K562 (cell line): ENCODE data around the gene MICU2. TPM values are rescaled to one million over a fixed set of nuclear protein-coding genes. Genes with fewer than 3 reads are reported as not detected.
A peak's percentile ranks its signal among the peaks of the same experiment; 100 is the strongest.

ENCODE experiments used
- ATAC-seq: fragments of 200-7000 bp; cut with Tn5 transposase; 3 replicates; pipeline ENCODE4 v1.9.1; 2020; ENCODE audit warnings: moderate library complexity
- BruUV-seq: library from RNA; stranded (reverse); fragments of 400-500 nt; replicated peaks from 2 replicates; lab custom pipeline; 2021; lab: Mats Ljungman, UMichigan
- CTCF ChIA-PET: fragments of 300-600 bp; formaldehyde crosslinking; extraction: SDS; loops from one replicate; lab custom pipeline; 2021; ENCODE audit warnings: low intra/inter-chr PET ratio; lab: Yijun Ruan, JAX
- POLR2A ChIA-PET: fragments of 300-600, 350-650 bp; sonication (Branson Sonifier 250); formaldehyde crosslinking; extraction: SDS; loops from one replicate; lab custom pipeline; 2021; ENCODE audit warnings: antibody characterized with exemption, inconsistent platforms; lab: Yijun Ruan, JAX
- DNase-seq, 4 experiments: peaks; one replicate each; pipeline versions ENCODE4 v3.0.0 to v3.0.0-alpha.2; 2011 to 2018; ENCODE audit warnings: low spot score in 3 of 4, mixed read lengths in 3 of 4; ENCODE audit errors: extremely low read depth in 1 of 4
- FAIRE-seq: peaks from 2 replicates; lab custom pipeline; 2011; peaks lifted over from hg19 to GRCh38; lab: Jason Lieb, UNC
- H2AFZ ChIP-seq: 2 replicates; pipeline ENCODE4 v1.6.0; 2011; ENCODE audit warnings: low read depth, low read length, control low read depth, inconsistent platforms
- H3K27ac ChIP-seq: fragments of 200-600 bp; 3 replicates; pipeline ENCODE4 v1.8.0; 2011; ENCODE audit warnings: low read depth, mild to moderate bottlenecking, control low read depth, inconsistent platforms, low read length, moderate library complexity, mixed read lengths; ENCODE audit errors: extremely low read depth
- H3K27me3 ChIP-seq, 2 experiments: fragments of 300-600 bp in 1 of 2; 2 replicates in 1 of 2; 3 replicates in 1 of 2; pipeline versions ENCODE4 v1.6.0 to v1.8.0; 2011; ENCODE audit warnings: inconsistent platforms in 2 of 2, low read length in 2 of 2, mild to moderate bottlenecking in 1 of 2, mixed read lengths in 1 of 2, moderate library complexity in 1 of 2; ENCODE audit not compliant: control insufficient read depth in 2 of 2, insufficient read depth in 2 of 2
- H3K36me3 ChIP-seq: fragments of 300-600 bp; 3 replicates; pipeline ENCODE4 v1.8.0; 2011; ENCODE audit warnings: mild to moderate bottlenecking, low read length, inconsistent platforms; ENCODE audit not compliant: control insufficient read depth, insufficient read depth
- H3K4me1 ChIP-seq, 2 experiments: fragments of 200-600 bp in 1 of 2; replicated peaks in 1 of 2; 2 replicates in 1 of 2; 3 replicates in 1 of 2; pipeline versions ENCODE4 v1.5.1 to v1.8.0; 2011; ENCODE audit warnings: inconsistent platforms in 2 of 2, low read length in 2 of 2, mild to moderate bottlenecking in 1 of 2, mixed read lengths in 1 of 2, moderate library complexity in 1 of 2; ENCODE audit not compliant: control insufficient read depth in 2 of 2, insufficient read depth in 2 of 2
- H3K4me2 ChIP-seq: 2 replicates; pipeline ENCODE4 v1.6.1; 2011; ENCODE audit warnings: low read length, control low read depth, inconsistent platforms, mixed read lengths; ENCODE audit not compliant: insufficient read depth
- H3K4me3 ChIP-seq: fragments of 200-600 bp; sonication (generic), shearing (Covaris generic); 2 replicates; pipeline ENCODE4 v1.5.1; 2016; ENCODE audit warnings: control low read depth, inconsistent platforms
- H3K79me2 ChIP-seq: fragments of 200-600 bp; 3 replicates; pipeline ENCODE4 v1.8.0; 2011; ENCODE audit warnings: low read length, inconsistent platforms; ENCODE audit not compliant: control insufficient read depth, insufficient read depth
- H3K9ac ChIP-seq, 2 experiments: 2 replicates each; pipeline versions ENCODE4 v1.6.0 to v1.6.1; 2011; ENCODE audit warnings: low read depth in 2 of 2, low read length in 2 of 2, control low read depth in 1 of 2, inconsistent platforms in 1 of 2, mild to moderate bottlenecking in 1 of 2, mixed read lengths in 1 of 2; ENCODE audit not compliant: insufficient read depth in 1 of 2
- H3K9me1 ChIP-seq: one replicate; pipeline ENCODE4 v1.6.0; 2011; ENCODE audit warnings: inconsistent platforms, mild to moderate bottlenecking, low read length, moderate library complexity; ENCODE audit not compliant: control insufficient read depth, insufficient read depth
- H3K9me3 ChIP-seq: replicated peaks from 2 replicates; pipeline ENCODE4 v1.5.1; 2011; ENCODE audit warnings: low read depth, low read length, inconsistent platforms; ENCODE audit not compliant: control insufficient read depth, insufficient read depth
- H4K20me1 ChIP-seq: replicated peaks from 2 replicates; pipeline ENCODE4 v1.6.1; 2011; ENCODE audit warnings: low read length, inconsistent platforms, mixed read lengths; ENCODE audit not compliant: control insufficient read depth, insufficient read depth
- CHD4 ChIP-seq: fragments of 200-600 bp; sonication (generic); IDR thresholded peaks from 3 replicates; pipeline ENCODE4 v1.6.1; 2012; ENCODE audit warnings: low read depth, mild to moderate bottlenecking, mixed read lengths, low read length, inconsistent platforms; ENCODE audit not compliant: insufficient read depth, insufficient replicate concordance, poor library complexity, severe bottlenecking
- CREM ChIP-seq: IDR thresholded peaks from 2 replicates; pipeline ENCODE4 v1.6.1; 2014; ENCODE audit warnings: antibody characterized with exemption, low read depth
- DNMT1 ChIP-seq: fragments of 450-650 bp; IDR thresholded peaks from 2 replicates; pipeline ENCODE4 v1.6.1; 2016; ENCODE audit warnings: antibody characterized with exemption, mild to moderate bottlenecking
- GABPA ChIP-seq: fragments of 200-800 bp; sonication (Bioruptor generic); conservative IDR thresholded peaks from 2 replicates; pipeline ENCODE4 v1.6.1; 2016; ENCODE audit warnings: low read depth, missing genetic modification characterization, missing compliant biosample characterization
- ILF3 ChIP-seq: fragments of 450-650 bp; IDR thresholded peaks from 2 replicates; pipeline ENCODE4 v1.6.1; 2018; ENCODE audit warnings: antibody characterized with exemption, mild to moderate bottlenecking, moderate library complexity, borderline replicate concordance
- NFIC ChIP-seq: fragments of 450-650 bp; IDR thresholded peaks from 2 replicates; pipeline ENCODE4 v1.6.1; 2017; ENCODE audit warnings: mild to moderate bottlenecking, inconsistent platforms
- POLR2G ChIP-seq: fragments of 200-400 bp; formaldehyde crosslinking; IDR thresholded peaks from 2 replicates; pipeline ENCODE4 v1.6.1; 2017; ENCODE audit warnings: low read depth, mild to moderate bottlenecking, antibody characterized with exemption, low read length, moderate library complexity
- PRMT5 ChIP-seq: sonication (generic); formaldehyde crosslinking; IDR thresholded peaks from 2 replicates; pipeline ENCODE4 v1.5.0; 2020; ENCODE audit warnings: missing genetic modification reagents
- RBFOX2 ChIP-seq: fragments of 200-400 bp; formaldehyde crosslinking; IDR thresholded peaks from 2 replicates; pipeline ENCODE4 v1.6.1; 2017; ENCODE audit warnings: low read depth, mild to moderate bottlenecking, low read length, moderate library complexity
- RBM15 ChIP-seq: fragments of 200-400 bp; formaldehyde crosslinking; IDR thresholded peaks from 2 replicates; pipeline ENCODE4 v1.6.1; 2018; ENCODE audit warnings: mild to moderate bottlenecking, low read length, moderate library complexity; ENCODE audit not compliant: insufficient read depth
- SMAD2 ChIP-seq: fragments of 150-350 bp; IDR thresholded peaks from 2 replicates; pipeline ENCODE4 v1.6.1; 2014; ENCODE audit warnings: low read depth, mild to moderate bottlenecking, low read length
- SMARCA4 ChIP-seq: fragments of 450-650 bp; IDR thresholded peaks from 2 replicates; pipeline ENCODE4 v1.6.1; 2016
- SPI1 ChIP-seq: IDR thresholded peaks from 2 replicates; pipeline ENCODE4 v1.6.1; 2011; ENCODE audit warnings: low read depth, low read length, control low read depth, borderline replicate concordance
- STAG1 ChIP-seq: sonication (generic); formaldehyde crosslinking; IDR thresholded peaks from 2 replicates; pipeline ENCODE4 v1.5.0; 2020; ENCODE audit warnings: missing genetic modification reagents, borderline replicate concordance
- TCF7L2 ChIP-seq: fragments of 150-350 bp; IDR thresholded peaks from 2 replicates; pipeline ENCODE4 v1.6.1; 2016; ENCODE audit warnings: low read depth, mild to moderate bottlenecking, low read length, moderate library complexity
- TFAM ChIP-seq: fragments of 250-450 bp; sonication (Bioruptor Pico); conservative IDR thresholded peaks from 2 replicates; pipeline ENCODE4 v1.5.0; 2021; ENCODE audit warnings: mild to moderate bottlenecking, moderate library complexity
- ZNF140 ChIP-seq: fragments of 250-450 bp; sonication (Bioruptor Pico); IDR thresholded peaks from 2 replicates; pipeline ENCODE4 v1.8.0; 2021; ENCODE audit warnings: moderate library complexity, mild to moderate bottlenecking, inconsistent platforms
- ZNF41 ChIP-seq: fragments of 250-450 bp; sonication (Bioruptor Pico); conservative IDR thresholded peaks from 2 replicates; pipeline ENCODE4 v1.4.0; 2020; ENCODE audit warnings: mild to moderate bottlenecking
- ZNF699 ChIP-seq: fragments of 250-450 bp; sonication (Bioruptor Pico); IDR thresholded peaks from 2 replicates; pipeline ENCODE4 v1.8.0; 2021; ENCODE audit warnings: mild to moderate bottlenecking, moderate library complexity; ENCODE audit not compliant: insufficient replicate concordance
- whole genome bisulfite sequencing: fragments of 100-300 bp; shearing (Covaris generic); methylation state at CpG from one replicate; pipeline ENCODE4 v1.1.6; 2016; ENCODE audit warnings: low coverage, mixed read lengths; ENCODE audit not compliant: insufficient coverage; ENCODE audit errors: missing lambda C conversion rate; 5-methylcytosine and 5-hydroxymethylcytosine counted together
- in situ Hi-C: fragments of 300-500 bp; cut with MboI; formaldehyde crosslinking; loops from 4 replicates; pipeline ENCODE4 v1.15.0; 2018; ENCODE audit warnings: inconsistent platforms, mixed read lengths
- intact Hi-C: fragments of 100-400 bp; cut with micrococcal nuclease; formaldehyde crosslinking; loops from 2 replicates; pipeline ENCODE4 v1.14.2; 2022
- polyA plus RNA-seq, 8 experiments: library from polyadenylated mRNA; depleted of rRNA in 4 of 8; stranded (reverse) in 5 of 8; unstranded in 3 of 8; fragments of >200 nt; fragmentation: Nextera tagmentation in 2 of 8; fragmentation: Illumina TruSeq in 1 of 8; extraction: Ambion mirVana in 2 of 8; extraction: Trizol in 1 of 8; gene quantifications; 2 replicates each; pipeline versions ENCODE4 v1.2.1 to v1.2.3, GENCODE V29; 2011 to 2014; ENCODE audit warnings: inconsistent platforms in 1 of 8, missing spikeins in 1 of 8
- total RNA-seq, 7 experiments: library from RNA; depleted of rRNA in 6 of 7; stranded (reverse); fragments of >200 nt in 6 of 7; fragmentation: Illumina TruSeq in 2 of 7; extraction: Trizol in 2 of 7; gene quantifications; 2 replicates each; pipeline versions ENCODE4 v1.2.1 to v1.2.3, GENCODE V29; 2011 to 2021; ENCODE audit warnings: low replicate concordance in 1 of 7

Gene MICU2
- total and polyA plus RNA-seq, 9 of the 15 experiments (the other 6 are each of a cell fraction or from before 2014, with no cell fraction given), result 9.1 to 41.8 (median 33.4) TPM

- TF ChIP-seq ZNF41 (CRISPR knock-in tag), result no peak
- 0 out of 2 replicates have a peak, but pooled peaks have one; percentile 12 for TF ChIP-seq CREM
- peak; percentile 48; the same call in 1 of the 2 replicates for TF ChIP-seq SMARCA4
- TF ChIP-seq NFIC, result peak; percentile 83
- TF ChIP-seq RBFOX2, result no peak
- no peak for TF ChIP-seq STAG1 (CRISPR knock-in tag)
- TF ChIP-seq GABPA, result 0 out of 2 replicates have a peak, but pooled peaks have one; percentile 47
- TF ChIP-seq SPI1, result peak; percentile 77
- no peak for TF ChIP-seq TCF7L2
Measured at GRCh38 chr13:21637296-21637695, 33.3 kb upstream of the MICU2 start (continued).

GRCh38 chr13:21636656-21637055 is 32.7 kb upstream of the MICU2 start:
- Histone ChIP-seq H3K9me3 (no peaks in the 10 kb centered on the region), H3K9me1 (no peaks in the 10 kb centered on the region), H3K4me2 (no peak overlapping the region), H2AFZ (no peak overlapping the region), H3K27ac (no peak overlapping the region), H3K4me1 (peaks cover 0 to 7% of the 10 kb centered on the region in 2 experiments; a peak in 4 of 5 replicates), H3K36me3 (no peaks in the 10 kb centered on the region), H3K9ac (no peak overlapping the region), H3K4me3 (no peak overlapping the region), H3K79me2 (no peaks in the 10 kb centered on the region), H4K20me1 (no peaks in the 10 kb centered on the region), H3K27me3 (peaks cover 2 to 12% of the 10 kb centered on the region in 2 experiments; a peak in 2 of 5 replicates)
- POLR2A ChIA-PET, result no interaction called here
- intact Hi-C loops (loop anchor here (10.0 kb wide), 1 partner anchor 128 kb away; no protein-coding TSS in a partner anchor), in situ Hi-C loops (loop anchor here (25.0 kb wide), 1 partner anchor 1151 kb away; no protein-coding TSS in a partner anchor)
- CTCF ChIA-PET, result no interaction called here
- no TSS peak for BruUV-seq
- ATAC-seq (no peak), FAIRE-seq (no peak), DNase-seq (no peak)
- 7% methylated on average over 2 of the region's 3 CpGs for WGBS
- TF ChIP-seq POLR2G, result no peak
- TF ChIP-seq ZNF699 (CRISPR knock-in tag), result no peak
- no peak for TF ChIP-seq RBM15
- TF ChIP-seq ZNF140 (CRISPR knock-in tag), result no peak
- no peak for TF ChIP-seq CHD4
- no peak for TF ChIP-seq DNMT1
- no peak for TF ChIP-seq SMAD2
- no peak for TF ChIP-seq ILF3
- TF ChIP-seq PRMT5, result no peak
- no peak for TF ChIP-seq TFAM
